Measurements from ENCODE around the gene RANBP1.
A peak's percentile ranks its signal among the peaks of the same experiment; 100 is the strongest.

The RANBP1 gene

GRCh38 chr22:20125201-20126174 lies 9.6 kb downstream of the RANBP1 start:
- no peak for DNase-seq (ENCODE audit: low read depth)

- DNase-seq (ENCODE audit: low read depth), result no peak
Observed at GRCh38 chr22:20126284-20127029, 10.6 kb downstream of the RANBP1 start.

GRCh38 chr22:20127318-20127868 lies 11.5 kb downstream of the RANBP1 start:
- no peak for DNase-seq (ENCODE audit: low read depth)

GRCh38 chr22:20127869-20128618 lies 12.1 kb downstream of the RANBP1 start:
- DNase-seq (ENCODE audit: low read depth), result no peak

- no peak for DNase-seq (ENCODE audit: low read depth)
Observed at GRCh38 chr22:20128619-20128901, 12.7 kb downstream of the RANBP1 start.

GRCh38 chr22:20128902-20129746 lies 13.2 kb downstream of the RANBP1 start:
- DNase-seq (ENCODE audit: low read depth), result no peak

GRCh38 chr22:20129747-20130014 lies 13.8 kb downstream of the RANBP1 start:
- DNase-seq (ENCODE audit: low read depth), result no peak

GRCh38 chr22:20130319-20130718 lies 14.4 kb downstream of the RANBP1 start:
- no peak for DNase-seq (ENCODE audit: low read depth)

- peak; percentile 60 for DNase-seq (ENCODE audit: low read depth)
Observed at GRCh38 chr22:20130731-20131596, 15.1 kb downstream of the RANBP1 start.

- DNase-seq (ENCODE audit: low read depth), result no peak
Observed at GRCh38 chr22:20131597-20131858, 15.6 kb downstream of the RANBP1 start, which contains the start of gene ZDHHC8. ZDHHC8 (plus strand) TSS chr22:20131804; CDS start chr22:20131948, 144 bp downstream.

GRCh38 chr22:20131859-20132685 lies 16.2 kb downstream of the RANBP1 start:
- DNase-seq (ENCODE audit: low read depth), result no peak

- no peak for DNase-seq (ENCODE audit: low read depth)
Observed at GRCh38 chr22:20132686-20133246, 16.9 kb downstream of the RANBP1 start.

- no peak for DNase-seq (ENCODE audit: low read depth)
Observed at GRCh38 chr22:20133930-20134549, 18.1 kb downstream of the RANBP1 start.

- no peak for DNase-seq (ENCODE audit: low read depth)
Observed at GRCh38 chr22:20135265-20135664, 19.4 kb downstream of the RANBP1 start.

- DNase-seq (ENCODE audit: low read depth), result no peak
Observed at GRCh38 chr22:20135806-20136602, 20.1 kb downstream of the RANBP1 start.

GRCh38 chr22:20136603-20136873 lies 20.6 kb downstream of the RANBP1 start:
- no peak for DNase-seq (ENCODE audit: low read depth)

- no peak for DNase-seq (ENCODE audit: low read depth)
Observed at GRCh38 chr22:20137113-20137512, 21.2 kb downstream of the RANBP1 start.

- no peak for DNase-seq (ENCODE audit: low read depth)
Observed at GRCh38 chr22:20137671-20138416, 21.9 kb downstream of the RANBP1 start.

Data from stimulated activated CD8-positive, alpha-beta memory T cell treated with anti-CD3 and anti-CD28 coated beads, Interleukin-7, amount 100 ng/mL, for 24 hours (primary cell).